ENCODE results near the gene CEP43.

- TF ChIP-seq CTCF (conservative IDR thresholded peaks at IDR 0.05; ENCODE audit: low read depth, low read length) (no peak), EZH2phosphoT487 (IDR thresholded peaks at IDR 0.05; ENCODE audit: borderline replicate concordance, low read length) (no peak)
These were observed 40.0 kb upstream of the CEP43 start for GRCh38 chr6:166958926-166959861.

Measured in PC-3 (cell line).